Measurements from ENCODE around the gene JMJD6. TPM values are rescaled to one million over a fixed set of nuclear protein-coding genes. Genes with fewer than 3 reads are reported as not detected.
"Not testable (repeated sequence)": the region's sequence is repeated elsewhere in the genome, so short reads cannot be mapped to it uniquely, and the experiment has no call there.

Gene JMJD6
- total and polyA plus RNA-seq, 9 of the 15 experiments (the other 6 are each of a cell fraction or from before 2014, with no cell fraction given) = 2.5 to 52.3 (median 36.3) TPM

DNA sequence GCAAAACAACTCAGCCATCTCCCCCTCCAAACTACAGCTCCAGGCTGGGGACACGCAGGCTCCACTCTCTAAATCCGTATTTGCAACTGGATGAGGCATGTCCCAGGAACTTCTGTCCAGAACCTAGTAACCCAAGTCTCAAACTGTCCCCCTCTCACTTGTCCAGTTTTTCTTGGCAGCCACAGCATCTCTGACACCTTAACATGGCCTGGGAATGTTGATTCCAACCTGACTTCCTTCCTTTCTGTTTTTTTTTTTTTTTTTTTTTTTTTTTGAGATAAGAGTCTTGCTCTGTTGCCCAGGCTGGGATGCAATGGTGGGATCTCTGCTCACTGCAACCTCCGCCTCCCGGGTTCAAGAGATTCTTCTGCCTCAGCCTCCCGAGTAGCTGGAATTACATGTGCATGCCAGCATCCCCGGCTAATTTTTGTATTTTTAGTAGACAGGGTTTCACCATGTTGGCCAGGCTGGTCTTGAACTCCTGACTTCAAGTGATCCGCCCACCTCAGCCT is 27.9 kb downstream of the JMJD6 start:
- POLR2A ChIA-PET = interaction anchor here (0.8 to 2.8 kb wide), 5 partner anchors 10 to 176 kb away, joined by 3 to 19 read pairs (median 3); no protein-coding TSS in a partner anchor
- BruUV-seq (replicated peaks); CTCF ChIA-PET (ENCODE audit: low intra/inter-chr PET ratio); H3K9ac ChIP-seq (ENCODE audit: insufficient read depth in 1 of 2, low read depth in 2 of 2, low read length in 2 of 2); H3K27me3 ChIP-seq (ENCODE audit: control insufficient read depth in 2 of 2, insufficient read depth in 2 of 2, low read length in 2 of 2); H3K4me2 ChIP-seq (ENCODE audit: insufficient read depth, low read length); H3K9me3 ChIP-seq (replicated peaks; ENCODE audit: control insufficient read depth, insufficient read depth, low read depth, low read length); intact Hi-C loops (cut with micrococcal nuclease); ATAC-seq; H3K36me3 ChIP-seq (ENCODE audit: control insufficient read depth, insufficient read depth, low read length); FAIRE-seq; in situ Hi-C loops (cut with MboI); DNase-seq (ENCODE audit: extremely low read depth in 1 of 4, low spot score in 3 of 4); H3K27ac ChIP-seq (ENCODE audit: extremely low read depth, low read depth, low read length); H4K20me1 ChIP-seq (replicated peaks; ENCODE audit: control insufficient read depth, insufficient read depth, low read length); H3K79me2 ChIP-seq (ENCODE audit: control insufficient read depth, insufficient read depth, low read length); H2AFZ ChIP-seq (ENCODE audit: low read depth, low read length); H3K4me3 ChIP-seq; H3K9me1 ChIP-seq (ENCODE audit: control insufficient read depth, insufficient read depth, low read length): not testable (repeated sequence)
- WGBS (ENCODE audit: insufficient coverage, low coverage, missing lambda C conversion rate) = 63% methylated on average over 7 of the region's 7 CpGs
- TF ChIP-seq EGR1 (conservative IDR thresholded peaks at IDR 0.05) (peak; percentile 62), ZNF121 (CRISPR knock-in tag; conservative IDR thresholded peaks at IDR 0.05) (peak; percentile 43)
- peaks cover 15 to 36% of the 10 kb centered on the region in 2 experiments for H3K4me1 ChIP-seq (replicated peaks in 1 of 2; ENCODE audit: control insufficient read depth in 2 of 2, insufficient read depth in 2 of 2, low read length in 2 of 2)

DNA sequence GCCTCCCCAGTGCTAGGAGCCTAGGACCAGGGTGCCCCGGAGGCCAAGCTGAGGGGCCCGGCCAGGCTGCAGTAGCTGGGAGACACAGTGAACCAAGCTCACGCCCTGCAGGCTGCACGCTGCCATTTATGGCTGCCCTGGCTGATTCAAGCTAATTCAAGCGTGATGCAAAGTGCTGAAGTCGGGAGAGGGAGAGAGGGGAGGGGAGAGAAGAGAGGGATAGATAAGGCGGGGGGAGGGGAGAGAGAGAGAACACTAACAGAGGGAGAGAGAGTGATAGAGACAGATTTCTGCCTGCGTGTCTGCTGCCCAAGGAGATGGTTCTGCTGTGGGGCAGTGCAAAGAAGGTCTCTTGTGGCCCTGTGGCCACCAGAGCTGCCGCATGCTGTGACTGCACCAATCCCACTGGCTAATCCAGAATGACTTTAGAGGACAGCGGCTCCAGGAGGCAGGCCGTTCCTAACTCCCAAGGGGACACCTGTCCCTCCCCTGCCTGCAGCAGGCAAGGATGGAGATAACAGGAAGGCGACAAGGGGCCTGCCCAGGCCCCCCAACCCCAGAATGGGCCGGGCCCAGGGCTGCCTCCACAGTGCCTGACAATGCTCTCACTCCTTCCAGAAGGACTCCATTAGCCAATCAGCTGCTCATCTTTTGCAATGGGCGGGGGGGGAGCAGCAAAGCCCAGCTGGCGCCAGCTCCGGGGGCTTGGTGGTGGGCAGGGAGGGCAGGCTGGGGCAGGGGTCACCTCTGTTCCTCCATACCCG is 28.5 kb downstream of the JMJD6 start:
- H3K9me3 ChIP-seq (replicated peaks; ENCODE audit: control insufficient read depth, insufficient read depth, low read depth, low read length) = no peaks in the 10 kb centered on the region
- peaks cover 15 to 36% of the 10 kb centered on the region in 2 experiments for H3K4me1 ChIP-seq (replicated peaks in 1 of 2; ENCODE audit: control insufficient read depth in 2 of 2, insufficient read depth in 2 of 2, low read length in 2 of 2)
- no peaks in the 10 kb centered on the region for H3K27me3 ChIP-seq (ENCODE audit: control insufficient read depth in 2 of 2, insufficient read depth in 2 of 2, low read length in 2 of 2)
- H3K27ac ChIP-seq (ENCODE audit: extremely low read depth, low read depth, low read length) = no peak overlapping the region
- no peaks in the 10 kb centered on the region for H3K36me3 ChIP-seq (ENCODE audit: control insufficient read depth, insufficient read depth, low read length)
- H4K20me1 ChIP-seq (replicated peaks; ENCODE audit: control insufficient read depth, insufficient read depth, low read length) = 0 out of 2 replicates have a peak, but pooled peaks cover 3% of the 10 kb centered on the region
- ATAC-seq (peak; percentile 89), FAIRE-seq (peak; percentile 77), DNase-seq (ENCODE audit: extremely low read depth in 1 of 4, low spot score in 3 of 4) (peak; percentile 67 to 79 (median 72))
- no peaks in the 10 kb centered on the region for H3K9me1 ChIP-seq (ENCODE audit: control insufficient read depth, insufficient read depth, low read length)
- peak overlapping the region in 1 of 2 experiments; percentile 85; a peak in 1 of 4 replicates for H3K9ac ChIP-seq (ENCODE audit: insufficient read depth in 1 of 2, low read depth in 2 of 2, low read length in 2 of 2)
- in situ Hi-C loops (cut with MboI) (no loop called here), intact Hi-C loops (cut with micrococcal nuclease) (no loop called here)
- ChIA-PET CTCF (ENCODE audit: low intra/inter-chr PET ratio) (no interaction called here), POLR2A (interaction anchor here (0.8 to 2.8 kb wide), 7 partner anchors 11 to 205 kb away, joined by 3 to 19 read pairs (median 3); no protein-coding TSS in a partner anchor)
- H3K4me2 ChIP-seq (ENCODE audit: insufficient read depth, low read length) = peak overlapping the region; percentile 69
- 11% methylated on average over 14 of the region's 17 CpGs for WGBS (ENCODE audit: insufficient coverage, low coverage, missing lambda C conversion rate)
- peak overlapping the region; percentile 28; the same call in 1 of the 2 replicates for H2AFZ ChIP-seq (ENCODE audit: low read depth, low read length)
- H3K79me2 ChIP-seq (ENCODE audit: control insufficient read depth, insufficient read depth, low read length) = no peaks in the 10 kb centered on the region
- no peak overlapping the region for H3K4me3 ChIP-seq
- BruUV-seq (replicated peaks) = no TSS peak
- TF ChIP-seq STAT5B (CRISPR knock-in tag; IDR thresholded peaks at IDR 0.05) (no peak), CC2D1A (IDR thresholded peaks at IDR 0.05) (no peak), ZNF274 (IDR thresholded peaks at IDR 0.05; ENCODE audit: borderline replicate concordance, low read depth, low read length) (no peak), SNRNP70 (optimal IDR thresholded peaks at IDR 0.05; ENCODE audit: low read depth, low read length) (no peak), EZH2 (IDR thresholded peaks at IDR 0.05; ENCODE audit: borderline replicate concordance, low read depth, low read length) (no peak), ZNF740 (CRISPR knock-in tag; IDR thresholded peaks at IDR 0.05) (no peak), ZNF740 (tag; IDR thresholded peaks at IDR 0.05) (no peak), ZNF561 (CRISPR knock-in tag; conservative IDR thresholded peaks at IDR 0.05) (no peak), ZNF436 (CRISPR knock-in tag; IDR thresholded peaks at IDR 0.05) (no peak), ZBTB5 (IDR thresholded peaks at IDR 0.05) (no peak)
